Measurements from ENCODE around the gene GGCX. TPM values are rescaled to one million over a fixed set of nuclear protein-coding genes. Genes with fewer than 3 reads are reported as not detected.
A peak's percentile ranks its signal among the peaks of the same experiment; 100 is the strongest.

Gene GGCX
- total and polyA plus RNA-seq, 2 of the 13 experiments (the other 11 are each of a cell fraction or from before 2014, with no cell fraction given), result 72.5 to 103 TPM

- TF ChIP-seq ARNT2 (CRISPR knock-in tag; IDR thresholded peaks at IDR 0.05; ENCODE audit: low read depth) (peak; percentile 57; the same call in 1 of the 2 replicates), ZNF44 (CRISPR knock-in tag; IDR thresholded peaks at IDR 0.05) (0 out of 2 replicates have a peak, but pooled peaks have one; percentile 8), ZNF3 (CRISPR knock-in tag; IDR thresholded peaks at IDR 0.05) (no peak), KDM5B (CRISPR knock-in tag; IDR thresholded peaks at IDR 0.05; ENCODE audit: borderline replicate concordance) (peak; percentile 81; the same call in 1 of the 2 replicates), ZBED4 (CRISPR knock-in tag; IDR thresholded peaks at IDR 0.05; ENCODE audit: borderline replicate concordance) (peak; percentile 31; the same call in 1 of the 2 replicates), SSRP1 (CRISPR knock-in tag; IDR thresholded peaks at IDR 0.05) (no peak), ZNF431 (CRISPR knock-in tag; IDR thresholded peaks at IDR 0.05; ENCODE audit: borderline replicate concordance, low read depth) (peak; percentile 87), SMAD3 (CRISPR knock-in tag; IDR thresholded peaks at IDR 0.05) (peak; percentile 57; the same call in 1 of the 2 replicates), MTA3 (CRISPR knock-in tag; IDR thresholded peaks at IDR 0.05) (no peak), MEIS2 (CRISPR knock-in tag; IDR thresholded peaks at IDR 0.05) (peak; percentile 63), XBP1 (CRISPR knock-in tag; IDR thresholded peaks at IDR 0.05) (no peak), SNAPC5 (CRISPR knock-in tag; IDR thresholded peaks at IDR 0.05; ENCODE audit: borderline replicate concordance) (no peak), ZNF543 (CRISPR knock-in tag; IDR thresholded peaks at IDR 0.05) (no peak; the same call in 1 of the 2 replicates), CBX5 (CRISPR knock-in tag; IDR thresholded peaks at IDR 0.05; ENCODE audit: borderline replicate concordance) (no peak), SKI (IDR thresholded peaks at IDR 0.05; ENCODE audit: partially characterized antibody) (no peak), ZNF660 (CRISPR knock-in tag; IDR thresholded peaks at IDR 0.05; ENCODE audit: borderline replicate concordance, low read depth) (no peak), SIX1 (CRISPR knock-in tag; IDR thresholded peaks at IDR 0.05; ENCODE audit: borderline replicate concordance) (no peak)
- TF ChIP-seq, protein P1, sequence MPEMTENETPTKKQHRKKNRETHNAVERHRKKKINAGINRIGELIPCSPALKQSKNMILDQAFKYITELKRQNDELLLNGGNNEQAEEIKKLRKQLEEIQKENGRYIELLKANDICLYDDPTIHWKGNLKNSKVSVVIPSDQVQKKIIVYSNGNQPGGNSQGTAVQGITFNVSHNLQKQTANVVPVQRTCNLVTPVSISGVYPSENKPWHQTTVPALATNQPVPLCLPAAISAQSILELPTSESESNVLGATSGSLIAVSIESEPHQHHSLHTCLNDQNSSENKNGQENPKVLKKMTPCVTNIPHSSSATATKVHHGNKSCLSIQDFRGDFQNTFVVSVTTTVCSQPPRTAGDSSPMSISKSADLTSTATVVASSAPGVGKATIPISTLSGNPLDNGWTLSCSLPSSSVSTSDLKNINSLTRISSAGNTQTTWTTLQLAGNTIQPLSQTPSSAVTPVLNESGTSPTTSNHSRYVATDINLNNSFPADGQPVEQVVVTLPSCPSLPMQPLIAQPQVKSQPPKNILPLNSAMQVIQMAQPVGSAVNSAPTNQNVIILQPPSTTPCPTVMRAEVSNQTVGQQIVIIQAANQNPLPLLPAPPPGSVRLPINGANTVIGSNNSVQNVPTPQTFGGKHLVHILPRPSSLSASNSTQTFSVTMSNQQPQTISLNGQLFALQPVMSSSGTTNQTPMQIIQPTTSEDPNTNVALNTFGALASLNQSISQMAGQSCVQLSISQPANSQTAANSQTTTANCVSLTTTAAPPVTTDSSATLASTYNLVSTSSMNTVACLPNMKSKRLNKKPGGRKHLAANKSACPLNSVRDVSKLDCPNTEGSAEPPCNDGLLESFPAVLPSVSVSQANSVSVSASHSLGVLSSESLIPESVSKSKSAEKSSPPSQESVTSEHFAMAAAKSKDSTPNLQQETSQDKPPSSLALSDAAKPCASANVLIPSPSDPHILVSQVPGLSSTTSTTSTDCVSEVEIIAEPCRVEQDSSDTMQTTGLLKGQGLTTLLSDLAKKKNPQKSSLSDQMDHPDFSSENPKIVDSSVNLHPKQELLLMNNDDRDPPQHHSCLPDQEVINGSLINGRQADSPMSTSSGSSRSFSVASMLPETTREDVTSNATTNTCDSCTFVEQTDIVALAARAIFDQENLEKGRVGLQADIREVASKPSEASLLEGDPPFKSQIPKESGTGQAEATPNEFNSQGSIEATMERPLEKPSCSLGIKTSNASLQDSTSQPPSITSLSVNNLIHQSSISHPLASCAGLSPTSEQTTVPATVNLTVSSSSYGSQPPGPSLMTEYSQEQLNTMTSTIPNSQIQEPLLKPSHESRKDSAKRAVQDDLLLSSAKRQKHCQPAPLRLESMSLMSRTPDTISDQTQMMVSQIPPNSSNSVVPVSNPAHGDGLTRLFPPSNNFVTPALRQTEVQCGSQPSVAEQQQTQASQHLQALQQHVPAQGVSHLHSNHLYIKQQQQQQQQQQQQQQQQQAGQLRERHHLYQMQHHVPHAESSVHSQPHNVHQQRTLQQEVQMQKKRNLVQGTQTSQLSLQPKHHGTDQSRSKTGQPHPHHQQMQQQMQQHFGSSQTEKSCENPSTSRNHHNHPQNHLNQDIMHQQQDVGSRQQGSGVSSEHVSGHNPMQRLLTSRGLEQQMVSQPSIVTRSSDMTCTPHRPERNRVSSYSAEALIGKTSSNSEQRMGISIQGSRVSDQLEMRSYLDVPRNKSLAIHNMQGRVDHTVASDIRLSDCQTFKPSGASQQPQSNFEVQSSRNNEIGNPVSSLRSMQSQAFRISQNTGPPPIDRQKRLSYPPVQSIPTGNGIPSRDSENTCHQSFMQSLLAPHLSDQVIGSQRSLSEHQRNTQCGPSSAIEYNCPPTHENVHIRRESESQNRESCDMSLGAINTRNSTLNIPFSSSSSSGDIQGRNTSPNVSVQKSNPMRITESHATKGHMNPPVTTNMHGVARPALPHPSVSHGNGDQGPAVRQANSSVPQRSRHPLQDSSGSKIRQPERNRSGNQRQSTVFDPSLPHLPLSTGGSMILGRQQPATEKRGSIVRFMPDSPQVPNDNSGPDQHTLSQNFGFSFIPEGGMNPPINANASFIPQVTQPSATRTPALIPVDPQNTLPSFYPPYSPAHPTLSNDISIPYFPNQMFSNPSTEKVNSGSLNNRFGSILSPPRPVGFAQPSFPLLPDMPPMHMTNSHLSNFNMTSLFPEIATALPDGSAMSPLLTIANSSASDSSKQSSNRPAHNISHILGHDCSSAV (CRISPR knock-in tag; IDR thresholded peaks at IDR 0.05; ENCODE audit: borderline replicate concordance), result peak; percentile 72; the same call in 1 of the 2 replicates
These were observed 34.2 kb upstream of the GGCX start, which contains the start of gene RNF181 (continued) for GRCh38 chr2:85595301-85596025.

All from HepG2 (cell line).